Measurements from ENCODE around the gene BDNF.

Gene BDNF

GRCh38 chr11:27623945-27624523 lies 76.2 kb downstream of the BDNF start:
- no peak for DNase-seq

- DNase-seq: no peak
Measured at GRCh38 chr11:27622541-27623300, 77.5 kb downstream of the BDNF start.

- DNase-seq: no peak
Measured at GRCh38 chr11:27621405-27622161, 78.7 kb downstream of the BDNF start.

DNA sequence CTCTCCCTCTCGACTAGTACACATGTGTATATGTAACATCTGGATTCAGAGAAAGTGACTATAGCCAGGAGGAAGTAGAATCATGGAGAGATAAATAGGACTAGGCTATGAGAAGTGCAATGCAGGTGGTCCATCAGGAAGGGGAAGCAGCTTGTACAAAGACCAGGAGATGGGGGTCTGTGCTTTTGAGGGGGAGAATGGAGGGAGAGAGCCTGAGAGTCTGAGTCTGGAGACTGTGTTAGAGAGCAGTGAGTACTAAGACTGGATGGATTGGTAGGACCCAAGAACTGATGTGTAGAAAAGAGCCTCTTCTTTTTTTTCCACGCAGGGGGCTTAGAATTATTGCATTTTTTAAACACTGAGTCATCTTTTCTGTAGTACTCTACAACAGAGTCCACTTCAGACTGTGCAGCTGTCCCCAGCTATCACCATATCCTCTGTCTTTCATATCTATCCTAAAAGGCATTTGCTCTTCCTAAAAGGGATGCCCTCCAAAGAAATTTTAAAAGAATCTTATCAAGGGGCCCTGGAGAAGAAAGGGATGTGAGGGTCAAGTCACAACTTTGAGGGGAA lies 80.4 kb downstream of the BDNF start:
- no peak for DNase-seq

DNA sequence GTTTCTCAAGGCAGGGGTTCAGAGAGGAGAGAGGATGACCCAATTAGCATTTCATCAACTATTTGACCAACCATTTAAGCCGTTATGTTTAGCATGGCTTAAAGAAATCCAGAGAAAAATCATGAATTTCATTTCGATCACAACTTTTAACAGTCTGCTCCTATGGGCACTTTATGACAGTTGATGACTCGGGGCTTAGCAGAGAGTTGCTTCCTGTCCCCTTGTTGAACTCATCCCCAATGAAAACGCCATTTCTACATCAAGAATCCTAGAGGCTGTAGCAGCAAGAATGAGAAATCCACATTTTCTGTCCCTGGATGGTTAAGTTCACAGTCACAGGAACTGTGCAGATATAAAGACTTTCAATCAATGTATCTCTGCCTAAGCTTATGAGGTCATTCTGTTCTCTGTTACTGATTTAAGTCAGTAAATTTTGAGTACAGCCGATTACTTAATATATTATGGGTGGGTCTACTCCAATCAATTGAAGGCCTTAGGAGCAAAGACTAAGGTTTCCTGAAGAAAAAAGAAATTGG lies 81.1 kb downstream of the BDNF start:
- DNase-seq: no peak

GRCh38 chr11:27618281-27618915 lies 81.9 kb downstream of the BDNF start:
- DNase-seq: no peak

DNA sequence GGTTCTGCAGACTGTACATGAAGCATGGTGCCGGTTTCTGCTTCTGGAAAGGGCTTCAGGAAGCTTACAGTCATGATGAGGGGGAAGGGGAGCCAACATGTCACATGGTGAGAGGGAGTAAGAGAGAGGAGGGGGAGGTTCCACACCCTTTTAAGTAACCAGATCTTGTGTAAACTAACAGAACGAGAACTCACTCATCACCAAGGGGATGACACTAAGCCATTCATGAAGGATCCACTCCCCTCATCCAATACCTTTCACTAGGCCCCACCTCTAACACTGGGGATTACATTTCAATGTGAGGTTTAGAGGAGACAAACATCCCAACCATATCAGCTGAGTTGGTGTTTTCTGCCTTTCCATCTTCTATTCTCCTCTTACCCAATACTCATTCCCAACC lies 83.5 kb downstream of the BDNF start:
- no peak for DNase-seq

- no peak for DNase-seq
Measured at GRCh38 chr11:27615833-27616232, 84.4 kb downstream of the BDNF start.

GRCh38 chr11:27614092-27614491 lies 86.2 kb downstream of the BDNF start:
- DNase-seq: no peak

- DNase-seq: no peak
Measured at GRCh38 chr11:27612932-27613880, 87.0 kb downstream of the BDNF start.

GRCh38 chr11:27611947-27612455 lies 88.3 kb downstream of the BDNF start:
- no peak for DNase-seq

DNA sequence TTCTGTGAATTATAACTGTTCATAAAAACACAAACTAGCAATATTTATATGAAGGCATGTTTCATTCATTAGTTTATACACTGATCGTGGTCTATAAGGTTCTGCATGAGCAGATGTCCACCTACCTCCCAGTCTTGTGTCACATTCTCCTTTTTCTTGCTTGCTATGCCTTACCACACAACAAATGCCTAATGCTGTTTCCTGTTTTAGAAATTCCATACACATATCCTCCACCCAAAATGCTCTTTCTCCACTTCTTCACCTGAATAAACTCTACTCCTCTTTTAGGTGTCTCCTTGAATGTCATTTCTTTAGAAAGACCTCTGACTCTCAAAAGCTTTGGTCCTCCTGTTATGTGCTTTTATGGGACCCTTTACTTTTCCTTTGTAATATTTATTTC lies 88.9 kb downstream of the BDNF start:
- no peak for DNase-seq

GRCh38 chr11:27610946-27611345 lies 89.3 kb downstream of the BDNF start:
- DNase-seq: no peak

DNA sequence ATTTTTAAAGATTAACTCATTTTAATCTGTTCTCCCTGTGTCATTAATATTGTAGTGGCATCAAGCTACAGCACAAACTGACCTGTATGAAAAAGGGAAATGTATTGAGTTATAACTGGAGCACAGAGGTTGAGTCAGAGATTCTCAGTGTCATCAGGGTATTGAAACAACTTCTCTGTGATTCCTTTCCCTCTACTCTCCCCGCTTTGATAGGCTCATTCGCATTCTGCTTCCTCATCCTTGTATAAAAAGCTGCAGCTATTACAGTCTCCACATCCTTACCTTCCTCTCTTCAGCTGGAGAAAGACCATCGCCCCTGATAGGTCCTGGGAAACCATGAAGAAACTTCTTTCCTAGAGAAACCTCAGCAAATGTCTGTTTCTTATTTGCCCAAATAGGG lies 90.0 kb downstream of the BDNF start:
- DNase-seq: no peak

DNA sequence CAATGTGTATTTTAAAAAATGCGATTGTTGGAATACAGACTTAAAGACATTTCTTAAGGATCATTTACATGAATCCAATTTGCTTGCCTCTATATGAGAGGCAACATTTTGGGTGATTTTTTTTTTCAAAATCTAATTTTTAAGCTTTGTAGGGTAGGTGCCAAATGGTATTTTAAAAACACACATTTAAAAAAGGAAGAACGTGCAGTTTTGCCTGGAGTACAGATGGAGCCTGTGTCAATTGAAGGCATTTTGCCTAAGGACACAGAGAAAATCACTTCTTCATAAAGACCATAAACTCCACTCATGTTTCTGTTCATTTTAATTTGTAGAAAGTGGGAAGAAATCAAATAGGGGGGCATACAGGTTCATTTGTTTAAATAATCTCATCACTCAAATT lies 91.3 kb downstream of the BDNF start:
- DNase-seq: no peak

DNA sequence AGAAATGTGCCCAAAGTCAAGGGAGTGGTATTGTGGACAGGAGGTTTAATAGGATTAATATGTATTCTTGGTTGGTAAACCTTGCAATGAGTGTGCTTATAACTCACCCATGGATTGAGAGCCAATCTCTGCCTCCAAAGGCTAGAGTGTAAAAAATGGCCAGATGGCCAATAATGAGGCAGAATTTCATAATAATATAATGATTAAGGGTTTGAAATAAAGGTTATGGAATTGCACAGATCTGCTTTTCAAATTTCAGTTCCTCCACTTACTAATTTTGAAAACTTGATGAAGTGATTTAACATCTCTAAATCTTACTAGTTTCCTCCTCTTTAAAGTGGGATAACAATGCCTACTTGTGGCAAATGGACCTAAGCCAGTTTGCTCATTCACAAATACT lies 94.8 kb downstream of the BDNF start:
- DNase-seq: no peak
